ENCODE measurements around the gene RGS4. TPM values are rescaled to one million over a fixed set of nuclear protein-coding genes. Genes with fewer than 3 reads are reported as not detected.

RGS4 gene
- polyA plus RNA-seq, 1 donor (not counting 4 experiments of a cell fraction or from before 2014, with no cell fraction given), result 0.90 TPM

- DNase-seq (ENCODE audit: low read depth, low spot score), result no peak
- Histone ChIP-seq H3K9ac (ENCODE audit: control insufficient read depth, extremely low read depth, insufficient read depth, low read length) (no peak overlapping the region), H3K9me1 (ENCODE audit: control insufficient read depth, extremely low read depth, insufficient read depth, low read length) (no peaks in the 10 kb centered on the region), H3K4me1 (ENCODE audit: control insufficient read depth, extremely low read depth, insufficient read depth, low read length) (no peaks in the 10 kb centered on the region), H3K27ac (ENCODE audit: control insufficient read depth, insufficient read depth, low read length) (no peak overlapping the region), H4K20me1 (ENCODE audit: control insufficient read depth, extremely low read depth, insufficient read depth, low read length) (no peaks in the 10 kb centered on the region), H3K79me2 (ENCODE audit: control insufficient read depth, insufficient read depth, low read length) (no peaks in the 10 kb centered on the region), H3K4me2 (ENCODE audit: control insufficient read depth, extremely low read depth, insufficient read depth, low read depth, low read length) (no peak overlapping the region), H3K4me3 (ENCODE audit: control insufficient read depth in 2 of 3, extremely low read depth in 1 of 3, insufficient read depth in 2 of 3, low read depth in 1 of 3, low read length in 3 of 3) (no peak overlapping the region), H3K36me3 (ENCODE audit: control insufficient read depth in 2 of 2, extremely low read depth in 1 of 2, insufficient read depth in 2 of 2, low read length in 2 of 2) (no peaks in the 10 kb centered on the region), H2AFZ (ENCODE audit: control insufficient read depth, low read length) (no peak overlapping the region), H3K9me3 (ENCODE audit: control insufficient read depth, low read depth, low read length) (no peaks in the 10 kb centered on the region), H3K27me3 (ENCODE audit: control insufficient read depth, extremely low read depth, insufficient read depth, low read length) (no peaks in the 10 kb centered on the region)
- no peak for TF ChIP-seq CTCF (optimal IDR thresholded peaks at IDR 0.05 in 1 of 3, IDR thresholded peaks at IDR 0.05 in 1 of 3, conservative IDR thresholded peaks at IDR 0.05 in 1 of 3; ENCODE audit: extremely low read depth in 1 of 3, insufficient read depth in 2 of 3, low read length in 3 of 3)
- TF ChIP-seq EZH2 (IDR thresholded peaks at IDR 0.05; ENCODE audit: low read length), result no peak
- FAIRE-seq, result no peak
- dilution Hi-C loops (cut with MboI; ENCODE audit: extremely low pct_ligation_motif_present, low sequenced_read_pairs), result no loop called here
Measured at GRCh38 chr1:163056831-163057230, 12.3 kb upstream of the RGS4 start.

DNA sequence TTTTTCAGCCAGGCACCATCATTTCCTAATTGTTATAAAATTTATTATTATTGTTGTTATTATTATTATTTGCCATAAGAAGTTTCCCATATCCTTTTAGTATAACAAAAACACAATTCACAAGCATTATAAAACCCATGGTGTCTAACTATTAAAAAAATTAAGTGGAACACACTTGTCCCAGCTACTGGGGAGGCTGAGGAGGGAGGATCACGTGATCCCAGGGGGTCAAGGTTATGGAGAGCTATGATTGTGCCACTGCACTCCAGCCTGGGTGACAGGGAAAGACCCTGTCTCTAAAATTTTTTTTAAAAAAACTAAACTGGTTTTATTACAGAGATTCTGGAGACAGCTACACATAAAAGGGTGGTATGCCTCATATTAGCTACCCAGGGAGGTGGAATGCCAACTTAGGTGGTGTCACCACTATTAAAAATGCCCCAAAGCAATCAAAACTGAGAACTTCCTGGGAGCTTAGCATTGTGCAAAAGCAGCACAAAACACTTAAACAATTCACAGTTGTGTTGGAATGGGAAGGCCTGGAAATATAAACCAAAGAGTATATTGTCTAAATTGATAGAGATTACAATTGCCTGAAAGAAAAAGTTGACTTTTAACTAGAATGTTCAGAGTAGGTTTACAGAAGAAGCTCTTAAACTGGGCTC, 8.7 kb upstream of the RGS4 start:
- no peak overlapping the region for H2AFZ ChIP-seq (ENCODE audit: control insufficient read depth, low read length)
- H3K27me3 ChIP-seq (ENCODE audit: control insufficient read depth, extremely low read depth, insufficient read depth, low read length), result no peaks in the 10 kb centered on the region
- DNase-seq (ENCODE audit: low read depth, low spot score), result no peak
- H3K27ac ChIP-seq (ENCODE audit: control insufficient read depth, insufficient read depth, low read length), result no peak overlapping the region
- H3K9ac ChIP-seq (ENCODE audit: control insufficient read depth, extremely low read depth, insufficient read depth, low read length), result no peak overlapping the region
- H4K20me1 ChIP-seq (ENCODE audit: control insufficient read depth, extremely low read depth, insufficient read depth, low read length), result no peaks in the 10 kb centered on the region
- TF ChIP-seq EZH2 (IDR thresholded peaks at IDR 0.05; ENCODE audit: low read length), result no peak
- TF ChIP-seq CTCF (optimal IDR thresholded peaks at IDR 0.05 in 1 of 3, IDR thresholded peaks at IDR 0.05 in 1 of 3, conservative IDR thresholded peaks at IDR 0.05 in 1 of 3; ENCODE audit: extremely low read depth in 1 of 3, insufficient read depth in 2 of 3, low read length in 3 of 3), result no peak
- H3K79me2 ChIP-seq (ENCODE audit: control insufficient read depth, insufficient read depth, low read length), result no peaks in the 10 kb centered on the region
- no peaks in the 10 kb centered on the region for H3K9me1 ChIP-seq (ENCODE audit: control insufficient read depth, extremely low read depth, insufficient read depth, low read length)
- H3K9me3 ChIP-seq (ENCODE audit: control insufficient read depth, low read depth, low read length), result no peaks in the 10 kb centered on the region
- dilution Hi-C loops (cut with MboI; ENCODE audit: extremely low pct_ligation_motif_present, low sequenced_read_pairs), result no loop called here
- H3K4me2 ChIP-seq (ENCODE audit: control insufficient read depth, extremely low read depth, insufficient read depth, low read depth, low read length), result no peak overlapping the region
- no peak overlapping the region for H3K4me3 ChIP-seq (ENCODE audit: control insufficient read depth in 2 of 3, extremely low read depth in 1 of 3, insufficient read depth in 2 of 3, low read depth in 1 of 3, low read length in 3 of 3)
- no peaks in the 10 kb centered on the region for H3K36me3 ChIP-seq (ENCODE audit: control insufficient read depth in 2 of 2, extremely low read depth in 1 of 2, insufficient read depth in 2 of 2, low read length in 2 of 2)
- no peak for FAIRE-seq
- no peaks in the 10 kb centered on the region for H3K4me1 ChIP-seq (ENCODE audit: control insufficient read depth, extremely low read depth, insufficient read depth, low read length)

Measured in keratinocyte (primary cell).